Nephron progenitor cell (in vitro differentiated cells): ENCODE results near the gene IFNGR1.

Experiments
- DNase-seq: peaks from one replicate; pipeline ENCODE4 v3.0.0; 2021
- H3K27ac Mint-ChIP-seq: 2 replicates; pipeline ENCODE4 v1.8.0; 2021; ENCODE audit warnings: mild to moderate bottlenecking, moderate library complexity, mixed read lengths
- H3K27me3 Mint-ChIP-seq: 2 replicates; pipeline ENCODE4 v1.8.0; 2021; ENCODE audit warnings: mild to moderate bottlenecking, low read depth, mixed read lengths; ENCODE audit not compliant: poor library complexity
- H3K36me3 Mint-ChIP-seq: 2 replicates; pipeline ENCODE4 v1.8.0; 2021; ENCODE audit warnings: low read depth, mixed read lengths
- H3K4me1 Mint-ChIP-seq: 2 replicates; pipeline ENCODE4 v1.8.0; 2021; ENCODE audit warnings: mixed read lengths
- H3K4me3 Mint-ChIP-seq: 2 replicates; pipeline ENCODE4 v1.8.0; 2021; ENCODE audit warnings: mild to moderate bottlenecking, moderate library complexity, mixed read lengths
- H3K9me3 Mint-ChIP-seq: 2 replicates; pipeline ENCODE4 v1.8.0; 2021; ENCODE audit warnings: mild to moderate bottlenecking, moderate library complexity, mixed read lengths
- CTCF ChIP-seq: fragments of 200-600 bp; sonication (generic); IDR thresholded peaks from 2 replicates; pipeline ENCODE4 v1.5.0; 2021; ENCODE audit warnings: antibody characterized with exemption

Gene IFNGR1

GRCh38 chr6:137218917-137219663, at the start of gene IFNGR1:
Gene IFNGR1 (minus strand): TSS chr6:137219385. CDS start chr6:137219327, 58 bp downstream.
- peaks cover 7% of the 10 kb centered on the region for H3K36me3 Mint-ChIP-seq
- H3K27me3 Mint-ChIP-seq = peaks cover 4% of the 10 kb centered on the region
- peaks cover 5% of the 10 kb centered on the region for H3K9me3 Mint-ChIP-seq
- peaks cover 35% of the 10 kb centered on the region for H3K4me1 Mint-ChIP-seq
- TF ChIP-seq CTCF = no peak
- DNase-seq = peak; percentile 98
- peak within 1 kb of the TSS; percentile 96 for H3K27ac Mint-ChIP-seq
- H3K4me3 Mint-ChIP-seq = peak within 1 kb of the TSS; percentile 98

GRCh38 chr6:137268911-137269310, 49.7 kb upstream of the IFNGR1 start:
- H3K27ac Mint-ChIP-seq = no peak overlapping the region
- H3K36me3 Mint-ChIP-seq = no peaks in the 10 kb centered on the region
- TF ChIP-seq CTCF = no peak
- H3K4me3 Mint-ChIP-seq = no peak overlapping the region
- DNase-seq = no peak
- no peaks in the 10 kb centered on the region for H3K4me1 Mint-ChIP-seq
- H3K27me3 Mint-ChIP-seq = peaks cover 20% of the 10 kb centered on the region
- peaks cover 4% of the 10 kb centered on the region for H3K9me3 Mint-ChIP-seq

- Mint-ChIP-seq H3K4me1 (no peaks in the 10 kb centered on the region), H3K27ac (no peak overlapping the region), H3K4me3 (no peak overlapping the region), H3K36me3 (no peaks in the 10 kb centered on the region), H3K27me3 (peaks cover 20% of the 10 kb centered on the region), H3K9me3 (peaks cover 4% of the 10 kb centered on the region)
- no peak for TF ChIP-seq CTCF
- DNase-seq = no peak
Observed at GRCh38 chr6:137266309-137266586, 47.1 kb upstream of the IFNGR1 start.

- Mint-ChIP-seq H3K9me3 (peaks cover 4% of the 10 kb centered on the region), H3K27me3 (peaks cover 20% of the 10 kb centered on the region), H3K4me1 (no peaks in the 10 kb centered on the region), H3K4me3 (no peak overlapping the region), H3K27ac (no peak overlapping the region), H3K36me3 (no peaks in the 10 kb centered on the region)
- no peak for TF ChIP-seq CTCF
- DNase-seq = no peak
Observed at GRCh38 chr6:137265561-137266308, 46.5 kb upstream of the IFNGR1 start.

GRCh38 chr6:137264311-137265075, 45.3 kb upstream of the IFNGR1 start:
- no peaks in the 10 kb centered on the region for H3K4me1 Mint-ChIP-seq
- H3K4me3 Mint-ChIP-seq = no peak overlapping the region
- no peak for DNase-seq
- TF ChIP-seq CTCF = no peak
- no peaks in the 10 kb centered on the region for H3K36me3 Mint-ChIP-seq
- peaks cover 16% of the 10 kb centered on the region for H3K27me3 Mint-ChIP-seq
- no peak overlapping the region for H3K27ac Mint-ChIP-seq
- peaks cover 4% of the 10 kb centered on the region for H3K9me3 Mint-ChIP-seq
